ENCODE results near the gene SIGLEC12. TPM values are rescaled to one million over a fixed set of nuclear protein-coding genes. Genes with fewer than 3 reads are reported as not detected.

The SIGLEC12 gene
- total RNA-seq, 2 experiments from 2014 or later, result not detected

DNA sequence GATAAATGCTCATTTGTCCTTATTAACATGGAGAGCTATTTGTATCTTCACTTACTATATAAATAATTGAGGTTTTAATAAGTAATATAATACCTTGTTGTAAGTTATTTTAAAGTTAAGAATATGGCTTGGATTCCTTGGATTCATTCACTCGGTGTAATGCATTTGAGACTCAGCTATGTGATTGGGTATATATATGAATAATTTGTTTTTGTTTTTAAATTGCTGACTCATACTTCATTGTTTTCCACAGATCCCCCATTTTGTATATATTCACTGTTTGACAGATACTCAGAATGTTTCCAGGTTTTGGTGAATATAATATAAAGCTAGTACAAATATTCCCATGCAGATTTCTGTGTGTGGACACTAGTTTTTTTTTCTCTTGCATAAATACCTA lies 30.1 kb downstream of the SIGLEC12 start:
- peaks cover 7 to 8% of the 10 kb centered on the region in 2 experiments for H3K27me3 ChIP-seq (ENCODE audit: control insufficient read depth in 1 of 2, insufficient read depth in 2 of 2, low read length in 2 of 2)
- H3K9me3 ChIP-seq (ENCODE audit: control insufficient read depth in 1 of 2, insufficient read depth in 1 of 2, low read length in 2 of 2), result no peaks in the 10 kb centered on the region
- H3K27ac ChIP-seq (ENCODE audit: low read depth in 1 of 2, low read length in 2 of 2), result no peak overlapping the region
- H3K4me1 ChIP-seq (ENCODE audit: insufficient read depth, low read length), result peaks cover 6% of the 10 kb centered on the region
- no peak overlapping the region for H3K4me3 ChIP-seq (ENCODE audit: low read length)
- ATAC-seq (ENCODE audit: poor library complexity) (no peak), DNase-seq (no peak)
- intact Hi-C loops (cut with DNase I, micrococcal nuclease), result loop anchor here in 1 of 2 experiments (5.0 kb wide), 1 partner anchor 766 kb away; no protein-coding TSS in a partner anchor
- no peaks in the 10 kb centered on the region for H3K4me1 Mint-ChIP-seq (ENCODE audit: low read depth)
- no peaks in the 10 kb centered on the region for H3K36me3 Mint-ChIP-seq (ENCODE audit: low read depth)
- ChIA-PET POLR2A (no interaction called here), CTCF (interaction anchor here (1.9 kb wide), 1 partner anchor 186 kb away, joined by 8 read pairs; no protein-coding TSS in a partner anchor)
- H3K36me3 ChIP-seq (ENCODE audit: insufficient read depth, low read length), result no peaks in the 10 kb centered on the region
- no peak overlapping the region for H3K27ac Mint-ChIP-seq
- TF ChIP-seq, protein P1, sequence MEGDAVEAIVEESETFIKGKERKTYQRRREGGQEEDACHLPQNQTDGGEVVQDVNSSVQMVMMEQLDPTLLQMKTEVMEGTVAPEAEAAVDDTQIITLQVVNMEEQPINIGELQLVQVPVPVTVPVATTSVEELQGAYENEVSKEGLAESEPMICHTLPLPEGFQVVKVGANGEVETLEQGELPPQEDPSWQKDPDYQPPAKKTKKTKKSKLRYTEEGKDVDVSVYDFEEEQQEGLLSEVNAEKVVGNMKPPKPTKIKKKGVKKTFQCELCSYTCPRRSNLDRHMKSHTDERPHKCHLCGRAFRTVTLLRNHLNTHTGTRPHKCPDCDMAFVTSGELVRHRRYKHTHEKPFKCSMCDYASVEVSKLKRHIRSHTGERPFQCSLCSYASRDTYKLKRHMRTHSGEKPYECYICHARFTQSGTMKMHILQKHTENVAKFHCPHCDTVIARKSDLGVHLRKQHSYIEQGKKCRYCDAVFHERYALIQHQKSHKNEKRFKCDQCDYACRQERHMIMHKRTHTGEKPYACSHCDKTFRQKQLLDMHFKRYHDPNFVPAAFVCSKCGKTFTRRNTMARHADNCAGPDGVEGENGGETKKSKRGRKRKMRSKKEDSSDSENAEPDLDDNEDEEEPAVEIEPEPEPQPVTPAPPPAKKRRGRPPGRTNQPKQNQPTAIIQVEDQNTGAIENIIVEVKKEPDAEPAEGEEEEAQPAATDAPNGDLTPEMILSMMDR (IDR thresholded peaks at IDR 0.05), result no peak
- no peak overlapping the region for H3K4me3 Mint-ChIP-seq
- no peaks in the 10 kb centered on the region for H3K9me3 Mint-ChIP-seq
- H3K27me3 Mint-ChIP-seq, result peaks cover 20% of the 10 kb centered on the region

DNA sequence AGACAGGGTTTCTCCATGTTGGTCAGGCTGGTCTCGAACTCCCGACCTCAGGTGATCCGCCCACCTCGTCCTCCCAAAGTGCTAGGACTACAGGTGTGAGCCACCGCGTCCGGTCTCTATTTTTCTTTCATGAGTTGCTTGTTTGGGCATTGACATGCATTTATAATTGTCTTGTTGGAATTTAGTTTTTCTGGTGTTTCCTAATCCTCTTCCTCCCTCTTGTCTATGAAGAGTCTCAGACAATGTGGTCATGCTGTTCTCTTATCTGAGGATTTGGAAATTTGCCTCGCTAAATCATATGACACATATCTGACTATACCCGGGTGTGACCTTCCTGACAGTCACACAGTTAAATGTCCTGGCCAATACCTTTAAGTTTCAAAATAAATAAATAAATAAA lies 30.6 kb downstream of the SIGLEC12 start:
- Histone ChIP-seq H3K4me1 (ENCODE audit: insufficient read depth, low read length) (peaks cover 6% of the 10 kb centered on the region), H3K9me3 (ENCODE audit: control insufficient read depth in 1 of 2, insufficient read depth in 1 of 2, low read length in 2 of 2) (no peaks in the 10 kb centered on the region), H3K27me3 (ENCODE audit: control insufficient read depth in 1 of 2, insufficient read depth in 2 of 2, low read length in 2 of 2) (peaks cover 7 to 8% of the 10 kb centered on the region in 2 experiments), H3K36me3 (ENCODE audit: insufficient read depth, low read length) (no peaks in the 10 kb centered on the region), H3K4me3 (ENCODE audit: low read length) (no peak overlapping the region), H3K27ac (ENCODE audit: low read depth in 1 of 2, low read length in 2 of 2) (no peak overlapping the region)
- H3K27me3 Mint-ChIP-seq, result peaks cover 20% of the 10 kb centered on the region
- POLR2A ChIA-PET, result no interaction called here
- intact Hi-C loops (cut with DNase I, micrococcal nuclease), result loop anchor here in 1 of 2 experiments (5.0 kb wide), 1 partner anchor 766 kb away; no protein-coding TSS in a partner anchor
- ATAC-seq (ENCODE audit: poor library complexity) (no peak), DNase-seq (no peak)
- H3K9me3 Mint-ChIP-seq, result no peaks in the 10 kb centered on the region
- no peaks in the 10 kb centered on the region for H3K4me1 Mint-ChIP-seq (ENCODE audit: low read depth)
- H3K4me3 Mint-ChIP-seq, result no peak overlapping the region
- CTCF ChIA-PET, result no interaction called here
- TF ChIP-seq, protein P1 (IDR thresholded peaks at IDR 0.05), result no peak
- no peaks in the 10 kb centered on the region for H3K36me3 Mint-ChIP-seq (ENCODE audit: low read depth)
- H3K27ac Mint-ChIP-seq, result no peak overlapping the region

DNA sequence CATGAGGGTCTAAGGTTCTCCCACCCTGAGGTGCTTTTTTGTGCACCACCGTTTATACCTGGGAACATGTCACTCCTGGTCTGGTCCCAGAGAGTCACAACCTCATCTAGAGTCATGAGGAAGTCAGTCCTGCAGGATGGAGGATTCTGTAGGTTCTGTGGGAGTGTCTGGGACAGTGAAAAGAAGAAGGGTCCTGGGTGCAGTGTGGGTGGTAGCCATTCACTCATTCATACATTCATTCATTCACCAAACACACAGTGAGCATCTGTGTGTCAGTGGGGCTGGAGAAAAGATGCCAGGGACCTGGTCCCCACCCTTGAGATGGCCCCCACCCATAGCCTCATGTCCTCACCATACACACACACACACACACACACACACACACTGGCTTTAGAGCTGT lies 32.0 kb downstream of the SIGLEC12 start:
- TF ChIP-seq, protein P1 (IDR thresholded peaks at IDR 0.05), result no peak
- Histone ChIP-seq H3K36me3 (ENCODE audit: insufficient read depth, low read length) (no peaks in the 10 kb centered on the region), H3K27me3 (ENCODE audit: control insufficient read depth in 1 of 2, insufficient read depth in 2 of 2, low read length in 2 of 2) (peaks cover 4 to 10% of the 10 kb centered on the region in 2 experiments), H3K9me3 (ENCODE audit: control insufficient read depth in 1 of 2, insufficient read depth in 1 of 2, low read length in 2 of 2) (no peaks in the 10 kb centered on the region), H3K4me3 (ENCODE audit: low read length) (no peak overlapping the region), H3K27ac (ENCODE audit: low read depth in 1 of 2, low read length in 2 of 2) (no peak overlapping the region), H3K4me1 (ENCODE audit: insufficient read depth, low read length) (peaks cover 6% of the 10 kb centered on the region)
- Mint-ChIP-seq H3K36me3 (ENCODE audit: low read depth) (no peaks in the 10 kb centered on the region), H3K4me3 (no peak overlapping the region), H3K27me3 (peaks cover 22% of the 10 kb centered on the region), H3K4me1 (ENCODE audit: low read depth) (no peaks in the 10 kb centered on the region), H3K27ac (no peak overlapping the region), H3K9me3 (no peaks in the 10 kb centered on the region)
- POLR2A ChIA-PET, result no interaction called here
- CTCF ChIA-PET, result no interaction called here
- no peak for ATAC-seq (ENCODE audit: poor library complexity)
- no peak for DNase-seq
- intact Hi-C loops (cut with DNase I, micrococcal nuclease), result loop anchor here in 1 of 2 experiments (5.0 kb wide), 1 partner anchor 768 kb away; no protein-coding TSS in a partner anchor
